Loucy (cell line): Measurements from ENCODE around the gene HOXA3.

ENCODE experiments used
- EZH2phosphoT487 ChIP-seq: fragments of 200-600 bp; IDR thresholded peaks from 2 replicates; pipeline ENCODE4 v1.6.1; 2018; ENCODE audit warnings: antibody characterized with exemption, mild to moderate bottlenecking, moderate library complexity, borderline replicate concordance
- TF ChIP-seq, protein P1 (sequence below): fragments of 200-600 bp; sonication (generic); conservative IDR thresholded peaks from 2 replicates; pipeline ENCODE4 v1.5.1; 2014; ENCODE audit warnings: mild to moderate bottlenecking, antibody characterized with exemption, low read length

- TF ChIP-seq, protein P1, sequence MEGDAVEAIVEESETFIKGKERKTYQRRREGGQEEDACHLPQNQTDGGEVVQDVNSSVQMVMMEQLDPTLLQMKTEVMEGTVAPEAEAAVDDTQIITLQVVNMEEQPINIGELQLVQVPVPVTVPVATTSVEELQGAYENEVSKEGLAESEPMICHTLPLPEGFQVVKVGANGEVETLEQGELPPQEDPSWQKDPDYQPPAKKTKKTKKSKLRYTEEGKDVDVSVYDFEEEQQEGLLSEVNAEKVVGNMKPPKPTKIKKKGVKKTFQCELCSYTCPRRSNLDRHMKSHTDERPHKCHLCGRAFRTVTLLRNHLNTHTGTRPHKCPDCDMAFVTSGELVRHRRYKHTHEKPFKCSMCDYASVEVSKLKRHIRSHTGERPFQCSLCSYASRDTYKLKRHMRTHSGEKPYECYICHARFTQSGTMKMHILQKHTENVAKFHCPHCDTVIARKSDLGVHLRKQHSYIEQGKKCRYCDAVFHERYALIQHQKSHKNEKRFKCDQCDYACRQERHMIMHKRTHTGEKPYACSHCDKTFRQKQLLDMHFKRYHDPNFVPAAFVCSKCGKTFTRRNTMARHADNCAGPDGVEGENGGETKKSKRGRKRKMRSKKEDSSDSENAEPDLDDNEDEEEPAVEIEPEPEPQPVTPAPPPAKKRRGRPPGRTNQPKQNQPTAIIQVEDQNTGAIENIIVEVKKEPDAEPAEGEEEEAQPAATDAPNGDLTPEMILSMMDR = no peak
- no peak for TF ChIP-seq EZH2phosphoT487
Observed at GRCh38 chr7:27173956-27174873, 21.8 kb upstream of the HOXA3 start, which contains the start of gene HOXA10.
